ENCODE data around the gene SH3GL1. TPM values are rescaled to one million over a fixed set of nuclear protein-coding genes. Genes with fewer than 3 reads are reported as not detected.

Gene SH3GL1
- total and polyA plus RNA-seq, 9 of the 15 experiments (the other 6 are each of a cell fraction or from before 2014, with no cell fraction given): 1.7 to 75.3 (median 25.7) TPM

GRCh38 chr19:4430760-4431159 is 30.4 kb upstream of the SH3GL1 start (continued):
- TF ChIP-seq MLX (CRISPR knock-in tag; conservative IDR thresholded peaks at IDR 0.05): no peak
- no peak for TF ChIP-seq MITF (IDR thresholded peaks at IDR 0.05)
- TF ChIP-seq TEAD2 (tag; IDR thresholded peaks at IDR 0.05): no peak
- TF ChIP-seq E4F1 (CRISPR knock-in tag; IDR thresholded peaks at IDR 0.05; ENCODE audit: borderline replicate concordance): no peak
- no peak for TF ChIP-seq HDAC1 (IDR thresholded peaks at IDR 0.05)
- TF ChIP-seq ASH1L (IDR thresholded peaks at IDR 0.05; ENCODE audit: borderline replicate concordance, low read depth, partially characterized antibody): no peak

Data from K562 (cell line).